BE2C (cell line): ENCODE data around the gene LUZP2.

Source experiments
- DNase-seq: peaks from one replicate; pipeline ENCODE4 v3.0.0-alpha.2; 2020
- H3K27me3 ChIP-seq: fragments of 250-450 bp; sonication (Bioruptor Pico); 2 replicates; pipeline ENCODE4 v1.5.1; 2020; ENCODE audit warnings: mild to moderate bottlenecking
- H3K36me3 ChIP-seq: fragments of 250-450 bp; sonication (Bioruptor Pico); 2 replicates; pipeline ENCODE4 v1.5.1; 2020; ENCODE audit warnings: mild to moderate bottlenecking
- H3K4me1 ChIP-seq: fragments of 250-450 bp; sonication (Bioruptor Pico); 2 replicates; pipeline ENCODE4 v1.5.1; 2020
- H3K4me3 ChIP-seq: 2 replicates; pipeline ENCODE4 v1.5.1; 2011; ENCODE audit warnings: low read depth, low read length
- H3K9me3 ChIP-seq: fragments of 250-450 bp; sonication (Bioruptor Pico); 2 replicates; pipeline ENCODE4 v1.5.1; 2020
- CTCF ChIP-seq: IDR thresholded peaks from 2 replicates; pipeline ENCODE4 v1.5.1; 2012; ENCODE audit warnings: mild to moderate bottlenecking, low read depth, low read length

LUZP2 gene

DNA sequence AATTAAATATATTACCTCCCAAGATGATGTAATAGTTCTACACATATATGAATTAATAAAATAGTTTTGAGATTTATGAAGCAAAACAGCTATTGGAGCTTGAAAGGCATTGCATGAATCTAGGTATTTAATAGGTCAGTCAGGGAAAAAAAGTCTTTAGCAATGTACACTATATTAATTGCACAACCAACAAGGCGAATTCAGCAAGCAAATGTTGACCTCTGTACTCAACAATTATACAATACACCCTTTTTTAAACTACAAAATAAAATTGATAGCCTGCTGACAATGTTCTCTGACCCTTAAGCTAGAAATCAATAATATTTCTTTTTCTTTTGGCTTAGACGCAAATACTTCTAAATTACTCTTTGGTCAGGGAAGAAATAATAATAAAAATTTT is 345.5 kb downstream of the LUZP2 start:
- no peaks in the 10 kb centered on the region for H3K4me1 ChIP-seq
- H3K36me3 ChIP-seq, result no peaks in the 10 kb centered on the region
- no peak for DNase-seq
- no peaks in the 10 kb centered on the region for H3K27me3 ChIP-seq
- no peak overlapping the region for H3K4me3 ChIP-seq
- TF ChIP-seq CTCF, result no peak
- no peaks in the 10 kb centered on the region for H3K9me3 ChIP-seq

GRCh38 chr11:24844406-24844805 is 347.6 kb downstream of the LUZP2 start:
- no peaks in the 10 kb centered on the region for H3K27me3 ChIP-seq
- no peaks in the 10 kb centered on the region for H3K4me1 ChIP-seq
- H3K9me3 ChIP-seq, result no peaks in the 10 kb centered on the region
- no peak for DNase-seq
- TF ChIP-seq CTCF, result no peak
- no peaks in the 10 kb centered on the region for H3K36me3 ChIP-seq
- H3K4me3 ChIP-seq, result no peak overlapping the region

GRCh38 chr11:24848857-24849256 is 352.0 kb downstream of the LUZP2 start:
- Histone ChIP-seq H3K9me3 (no peaks in the 10 kb centered on the region), H3K27me3 (no peaks in the 10 kb centered on the region), H3K36me3 (no peaks in the 10 kb centered on the region), H3K4me3 (no peak overlapping the region), H3K4me1 (no peaks in the 10 kb centered on the region)
- no peak for TF ChIP-seq CTCF
- no peak for DNase-seq

GRCh38 chr11:24855951-24856350 is 359.1 kb downstream of the LUZP2 start:
- Histone ChIP-seq H3K4me3 (no peak overlapping the region), H3K27me3 (no peaks in the 10 kb centered on the region), H3K4me1 (no peaks in the 10 kb centered on the region), H3K9me3 (no peaks in the 10 kb centered on the region), H3K36me3 (no peaks in the 10 kb centered on the region)
- no peak for DNase-seq
- TF ChIP-seq CTCF, result no peak

DNA sequence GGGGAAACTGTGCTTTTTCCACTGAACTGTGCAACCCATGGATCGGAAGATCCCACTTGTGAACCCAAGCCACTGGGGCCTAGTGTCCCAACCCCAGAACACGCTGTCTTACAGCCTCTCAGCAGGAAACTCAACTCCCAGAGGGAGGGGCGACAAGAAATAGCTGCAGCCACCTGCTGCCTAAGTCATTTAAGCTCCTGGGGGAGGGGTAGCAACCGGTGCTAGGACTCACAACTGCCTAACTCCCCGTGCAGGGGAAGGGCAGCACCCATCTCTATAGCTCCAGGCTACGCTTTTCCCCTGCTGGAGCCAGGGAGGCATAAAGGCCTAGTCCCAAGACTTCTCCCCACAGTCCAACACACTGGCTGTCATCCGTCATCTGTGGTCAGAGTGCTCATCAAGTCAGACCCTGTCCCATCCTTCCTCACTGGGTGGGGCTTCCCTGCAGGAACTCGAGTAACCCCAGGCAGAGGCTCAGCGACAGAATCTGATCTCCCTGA is 363.0 kb downstream of the LUZP2 start:
- Histone ChIP-seq H3K4me3 (no peak overlapping the region), H3K4me1 (no peaks in the 10 kb centered on the region), H3K9me3 (no peaks in the 10 kb centered on the region), H3K27me3 (no peaks in the 10 kb centered on the region), H3K36me3 (no peaks in the 10 kb centered on the region)
- DNase-seq, result no peak
- TF ChIP-seq CTCF, result no peak

GRCh38 chr11:24861440-24861839 is 364.6 kb downstream of the LUZP2 start:
- no peak for DNase-seq
- no peaks in the 10 kb centered on the region for H3K27me3 ChIP-seq
- no peak for TF ChIP-seq CTCF
- H3K36me3 ChIP-seq, result no peaks in the 10 kb centered on the region
- no peaks in the 10 kb centered on the region for H3K9me3 ChIP-seq
- no peak overlapping the region for H3K4me3 ChIP-seq
- H3K4me1 ChIP-seq, result no peaks in the 10 kb centered on the region
